Measurements from ENCODE around the gene SGIP1.

- TF ChIP-seq CTCF (IDR thresholded peaks at IDR 0.05) (no peak), POLR2A (IDR thresholded peaks at IDR 0.05) (no peak)
Measured at GRCh38 chr1:66542811-66543767, 9.1 kb downstream of the SGIP1 start.
